ENCODE results near the gene ZNF618.
"Not testable (repeated sequence)": the region's sequence is repeated elsewhere in the genome, so short reads cannot be mapped to it uniquely, and the experiment has no call there.

ZNF618 gene

DNA sequence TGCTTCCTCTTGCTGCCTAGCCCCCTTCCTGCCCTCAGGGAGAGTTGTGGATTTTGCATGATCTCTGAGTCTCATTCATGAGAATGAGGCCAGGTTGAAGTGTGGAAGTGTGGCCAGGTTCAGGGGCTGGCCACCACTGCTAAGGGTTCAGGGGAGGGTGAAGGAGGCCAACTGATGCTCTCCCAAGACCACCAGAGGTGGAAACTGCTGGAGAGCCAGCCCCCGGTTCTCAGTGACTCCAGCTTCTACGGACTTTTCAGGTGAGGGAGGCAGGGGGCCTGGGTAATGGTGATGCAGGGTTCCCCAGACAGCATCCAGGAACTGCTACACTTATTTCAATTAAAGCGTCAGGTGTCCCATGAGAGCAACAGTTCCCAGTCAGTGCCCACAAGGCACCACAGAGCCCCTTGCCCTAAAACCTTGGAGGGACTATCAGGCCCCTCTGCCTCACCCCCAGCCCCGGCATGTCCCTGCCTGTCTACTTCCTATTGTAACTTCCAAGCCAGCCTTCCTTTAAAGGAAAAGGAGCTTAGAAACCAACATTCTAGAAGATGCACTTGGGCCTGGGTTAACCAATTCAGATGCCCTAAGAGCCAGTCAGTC lies 151.9 kb downstream of the ZNF618 start:
- DNase-seq = no peak

DNA sequence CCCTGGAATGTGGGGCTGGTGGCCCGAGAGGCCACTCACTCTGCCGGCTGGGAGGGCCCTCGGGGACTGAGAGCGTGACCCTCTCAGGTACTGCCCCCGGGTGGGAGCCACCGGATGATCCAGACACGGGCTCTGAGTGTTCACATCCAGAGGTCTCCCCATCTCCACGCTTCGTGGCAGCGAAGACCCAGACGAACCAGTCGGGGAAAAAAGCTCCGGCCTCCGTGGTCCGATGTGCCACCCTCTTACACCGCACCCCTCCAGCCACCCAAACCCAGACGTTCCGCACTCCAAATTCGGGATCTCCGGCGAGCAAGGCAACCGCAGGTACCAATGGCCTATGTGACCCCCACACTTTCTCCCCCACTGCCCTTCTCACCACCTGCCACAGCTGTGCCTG lies 152.5 kb downstream of the ZNF618 start:
- no peak for DNase-seq

DNA sequence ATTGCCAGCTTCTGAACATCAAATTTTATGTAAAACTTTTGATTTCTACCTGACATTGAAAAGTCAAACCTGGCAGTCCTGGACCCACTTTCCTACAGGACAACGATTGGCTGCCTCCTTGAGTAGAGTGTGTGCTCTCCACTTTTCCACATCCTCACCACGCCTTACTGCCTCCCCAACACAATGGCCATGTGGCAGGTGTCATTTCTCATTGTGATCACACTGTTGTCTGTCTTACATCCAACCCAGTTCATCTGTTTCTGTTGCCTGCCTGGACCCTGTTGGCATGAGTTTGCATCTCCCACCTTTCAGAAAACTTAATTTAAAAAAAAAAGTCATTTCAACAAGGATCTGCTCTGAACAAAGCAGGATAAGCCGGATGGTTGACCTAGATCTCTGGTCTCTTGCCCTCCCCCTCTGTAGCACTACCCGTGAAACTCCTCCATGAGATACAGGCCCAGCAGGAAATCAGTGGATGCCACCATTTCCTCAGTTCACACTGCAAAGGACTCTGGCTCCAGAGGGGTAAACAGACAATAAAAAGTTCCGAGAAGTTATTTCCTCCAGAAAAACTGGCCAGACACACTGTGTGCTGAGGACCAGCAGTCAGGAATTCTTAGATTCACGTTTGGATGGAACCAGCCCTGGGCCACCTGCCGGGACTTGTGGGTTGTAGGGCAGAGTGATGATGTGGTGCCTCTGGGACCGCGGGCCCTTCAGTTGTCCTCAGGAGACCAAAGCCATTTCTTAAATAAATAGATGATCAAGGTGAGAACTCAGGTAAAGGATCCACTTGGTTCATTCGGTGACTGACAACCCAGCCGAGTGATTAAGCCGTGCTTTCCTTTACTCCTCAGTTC lies 153.4 kb downstream of the ZNF618 start:
- DNase-seq = no peak

DNA sequence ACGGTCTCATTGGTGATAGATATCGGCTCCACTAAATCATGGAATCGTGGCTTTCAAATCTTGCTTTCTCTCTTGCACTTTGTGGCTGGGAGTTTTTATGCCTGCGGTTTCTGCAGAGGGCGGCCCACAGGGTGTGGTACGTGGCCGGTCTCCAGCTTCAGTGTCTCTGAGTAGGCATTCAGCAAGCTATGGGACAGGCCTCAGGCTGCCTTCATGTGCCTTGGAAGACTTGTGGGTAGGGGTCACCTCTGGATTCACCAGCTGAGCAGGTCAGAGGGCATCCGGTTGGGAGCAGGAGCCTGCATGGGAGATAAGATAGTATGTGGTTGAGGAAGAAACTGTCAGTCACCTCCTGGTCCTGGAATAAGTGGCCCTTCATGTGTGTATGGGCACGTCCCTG lies 154.3 kb downstream of the ZNF618 start:
- DNase-seq = no peak

DNA sequence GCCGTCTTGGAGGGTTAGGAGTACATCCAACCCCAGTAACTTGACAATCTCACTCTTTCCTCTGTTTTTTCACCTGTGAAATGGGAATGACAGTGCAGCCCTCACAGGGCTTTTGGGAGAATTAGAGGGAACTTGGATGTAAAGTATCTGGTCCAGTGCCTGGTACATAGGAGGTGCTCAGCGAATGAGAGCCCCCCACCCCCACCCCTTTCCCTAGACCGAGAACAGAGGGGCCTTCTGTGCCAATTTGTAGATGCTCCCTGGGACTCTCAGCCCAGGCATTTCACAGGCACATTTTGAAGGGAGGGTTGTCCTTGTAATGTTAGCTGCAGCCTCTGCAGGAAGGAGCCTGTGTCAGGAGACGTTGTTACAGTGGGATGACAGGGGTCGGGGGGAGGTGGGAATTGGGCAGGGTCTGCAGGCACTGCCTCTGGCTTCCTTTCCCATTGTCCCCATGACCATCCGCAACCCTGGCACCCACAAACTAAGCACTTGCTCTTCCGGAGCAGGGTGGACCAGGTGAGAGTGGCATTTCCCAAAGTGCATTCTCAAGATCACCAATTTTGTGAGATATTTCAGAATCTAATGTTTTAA lies 155.0 kb downstream of the ZNF618 start:
- DNase-seq = no peak

DNA sequence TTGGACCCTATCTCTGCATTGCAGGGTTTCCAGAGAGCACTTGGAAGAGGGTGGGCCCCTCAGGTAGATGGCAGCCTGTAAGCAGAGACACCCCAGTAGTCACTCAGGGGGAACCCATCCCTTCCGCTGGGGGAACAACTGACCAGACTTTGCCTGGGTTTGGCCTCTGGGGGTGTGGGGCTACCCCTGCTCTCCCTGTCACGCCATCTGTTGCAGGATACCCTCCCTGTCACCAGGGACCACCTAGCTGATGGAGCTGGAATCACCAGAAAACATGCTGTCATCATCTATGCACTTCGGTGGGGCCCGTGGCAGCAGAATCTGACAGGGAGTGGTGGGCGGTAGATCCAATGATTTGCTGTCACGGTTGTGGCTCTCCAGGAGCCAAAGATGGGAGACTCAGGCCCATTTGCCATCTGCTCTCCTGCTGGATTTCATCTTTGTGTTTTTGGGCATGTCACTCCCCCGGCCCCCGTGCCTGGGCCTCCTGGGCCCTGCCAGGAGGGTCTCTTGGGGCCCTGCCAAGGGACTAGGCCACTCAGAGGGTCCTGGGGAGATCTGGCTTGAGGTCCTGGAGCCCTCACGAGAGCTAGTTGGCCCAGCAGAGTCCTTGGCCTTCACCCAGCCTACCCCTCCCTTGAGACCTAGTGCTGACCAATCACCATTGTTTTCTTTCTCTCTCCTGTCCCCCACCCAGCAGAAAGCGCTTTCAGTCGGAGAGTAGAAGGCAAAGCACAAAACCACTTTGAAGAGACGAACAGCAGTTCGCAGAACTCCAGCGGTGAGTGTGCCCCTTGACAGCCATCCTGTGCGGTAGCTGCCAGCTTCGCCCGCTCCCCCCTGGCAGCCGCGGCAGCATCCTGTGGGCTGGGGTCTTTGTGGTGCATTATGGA lies 156.1 kb downstream of the ZNF618 start:
- DNase-seq = no peak

DNA sequence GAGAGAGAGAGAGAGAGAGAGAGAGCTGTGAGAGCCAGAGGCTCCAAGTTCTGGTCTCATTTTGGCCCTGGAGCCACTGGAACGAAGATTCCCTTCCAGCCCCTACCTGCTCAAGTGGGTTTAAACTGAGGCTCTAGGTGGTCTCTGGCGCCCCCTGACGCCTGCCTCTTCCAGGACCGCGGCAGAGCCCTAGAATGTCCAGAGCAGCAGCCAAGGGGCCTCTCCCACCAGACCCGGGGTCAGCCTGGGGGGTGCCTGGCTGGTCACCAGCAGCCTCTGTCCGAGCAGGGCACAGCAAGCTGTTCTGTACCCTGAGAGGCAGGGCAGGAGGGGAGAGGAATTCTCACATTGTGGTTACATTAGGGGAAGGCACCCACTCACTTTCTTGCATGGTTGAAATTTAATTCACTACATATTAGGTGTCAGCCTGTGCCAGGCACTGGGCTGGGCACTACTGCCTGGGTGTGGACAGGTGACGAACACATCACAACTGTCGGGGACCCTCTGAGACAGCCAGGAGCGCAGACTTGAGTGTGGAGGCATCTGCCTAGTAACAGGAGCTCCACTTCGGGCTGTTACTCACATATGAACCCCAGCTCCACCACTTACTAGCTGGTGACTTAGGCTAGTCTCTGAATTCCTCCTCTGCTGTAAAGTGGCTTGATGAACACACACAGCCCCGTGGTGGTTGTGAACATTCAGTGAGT lies 157.4 kb downstream of the ZNF618 start:
- DNase-seq = no peak

DNA sequence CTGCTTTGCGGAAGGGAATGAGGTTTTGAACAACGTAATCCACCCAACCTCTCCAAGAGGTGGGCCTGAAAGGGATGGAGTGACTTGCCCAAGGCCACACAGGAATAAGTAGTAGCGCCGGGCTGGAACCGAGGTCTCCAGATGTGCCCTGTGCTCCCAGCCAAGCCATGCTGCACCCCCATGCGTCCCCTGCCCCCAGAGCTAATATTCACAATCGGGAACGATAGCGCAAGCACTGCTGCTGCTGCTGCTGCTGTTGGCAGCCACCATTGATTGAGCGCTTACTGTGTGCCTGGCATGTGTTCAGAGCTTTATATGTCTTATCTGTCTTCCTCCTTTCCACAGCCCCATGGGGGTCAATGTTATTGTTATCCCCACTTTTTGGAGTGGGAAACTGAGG lies 158.1 kb downstream of the ZNF618 start:
- DNase-seq = no peak

DNA sequence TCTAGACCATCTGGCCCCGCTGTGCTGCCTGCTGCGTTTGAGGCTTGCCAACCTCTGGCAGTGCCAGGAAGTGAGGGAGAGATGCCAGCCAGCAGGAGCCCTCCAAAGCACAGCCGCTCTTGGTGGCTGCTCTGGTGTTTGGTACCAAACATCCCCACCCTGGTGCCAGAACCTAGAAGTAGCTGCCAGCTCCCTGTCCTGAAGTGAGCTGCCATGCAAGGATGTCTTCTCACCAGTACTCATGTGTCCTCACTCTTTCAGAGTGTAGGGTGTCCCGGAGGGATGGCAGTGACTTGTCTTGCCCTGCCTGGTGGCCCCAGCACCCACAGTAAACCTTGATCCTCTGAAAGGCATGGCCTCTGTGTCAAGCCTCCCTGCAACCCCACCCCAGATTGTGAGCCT lies 158.6 kb downstream of the ZNF618 start:
- no peak for DNase-seq

DNA sequence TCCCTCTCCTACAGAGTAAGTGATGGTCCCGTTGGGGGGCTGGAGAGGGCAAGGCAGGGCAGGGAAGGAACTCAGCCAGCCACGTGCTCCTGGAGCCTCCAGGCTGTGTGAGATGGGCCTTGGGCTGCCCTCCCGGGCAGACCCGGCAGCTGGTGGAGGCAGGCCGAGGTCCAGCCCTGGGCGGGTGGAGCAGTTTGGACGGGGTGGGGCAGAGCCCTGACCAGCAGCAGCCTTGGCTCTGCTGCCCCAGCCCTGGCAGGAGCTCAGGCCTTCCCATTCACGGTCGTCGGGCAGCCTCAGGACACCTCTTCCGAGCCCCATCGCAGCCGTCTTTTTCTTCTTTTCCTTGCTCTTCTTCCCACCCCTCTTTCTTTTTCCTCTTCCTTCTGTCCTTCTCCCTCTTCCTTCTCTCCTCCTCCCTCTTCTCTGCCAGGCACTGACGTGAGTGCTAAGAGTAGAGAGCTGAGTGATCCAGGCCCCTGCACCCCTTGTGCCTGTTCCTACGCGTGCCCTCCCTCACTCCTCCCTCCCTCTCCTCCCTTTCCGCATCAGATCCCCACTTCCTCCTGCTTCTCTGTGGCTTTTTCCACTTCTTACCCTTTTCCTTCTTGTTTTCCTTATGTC lies 159.2 kb downstream of the ZNF618 start:
- DNase-seq = no peak

DNA sequence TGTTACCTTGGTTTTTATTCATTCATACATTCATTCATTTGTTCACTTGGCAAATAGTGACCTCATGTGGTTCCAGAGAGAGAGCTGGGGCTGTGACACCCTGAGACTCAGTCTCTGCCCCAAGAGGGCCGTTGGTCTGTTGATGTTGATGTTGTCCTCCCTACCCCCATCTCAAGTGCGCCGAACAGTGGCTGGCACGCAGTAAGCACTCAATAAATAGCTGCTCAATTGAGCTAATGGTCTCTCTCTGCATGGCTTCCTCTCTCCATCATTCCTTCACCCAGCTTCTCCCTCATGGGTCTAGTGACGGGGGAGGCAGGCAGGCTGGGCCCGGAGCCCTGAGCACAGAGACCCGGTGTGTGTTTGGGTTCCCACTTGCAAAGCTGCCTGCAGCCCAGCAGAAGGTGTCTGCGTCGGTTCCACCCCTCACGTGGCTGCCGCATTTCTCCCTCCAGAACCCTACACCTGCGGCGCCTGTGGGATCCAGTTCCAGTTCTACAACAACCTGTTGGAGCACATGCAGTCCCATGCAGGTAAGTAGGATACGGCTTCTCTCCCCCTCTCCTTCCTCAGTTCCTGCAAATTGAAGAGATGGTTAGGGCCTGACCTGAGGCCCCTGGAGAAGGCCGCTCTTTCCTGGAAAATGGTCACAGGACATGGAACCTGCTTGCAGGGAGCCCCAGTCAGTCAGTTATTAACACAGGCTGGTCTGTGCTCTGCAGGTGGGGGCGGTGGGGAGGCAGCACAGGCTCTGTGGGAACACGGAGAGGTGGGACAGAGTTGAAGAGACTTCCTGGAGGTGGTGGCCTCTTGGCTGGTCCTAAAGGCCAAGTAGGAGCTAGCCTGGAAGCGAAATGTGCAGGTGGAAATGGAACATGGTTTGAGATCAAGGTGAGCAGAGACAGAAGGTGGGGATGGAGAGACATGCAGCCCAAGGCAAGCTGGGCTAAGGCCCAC lies 160.0 kb downstream of the ZNF618 start:
- DNase-seq = no peak

DNA sequence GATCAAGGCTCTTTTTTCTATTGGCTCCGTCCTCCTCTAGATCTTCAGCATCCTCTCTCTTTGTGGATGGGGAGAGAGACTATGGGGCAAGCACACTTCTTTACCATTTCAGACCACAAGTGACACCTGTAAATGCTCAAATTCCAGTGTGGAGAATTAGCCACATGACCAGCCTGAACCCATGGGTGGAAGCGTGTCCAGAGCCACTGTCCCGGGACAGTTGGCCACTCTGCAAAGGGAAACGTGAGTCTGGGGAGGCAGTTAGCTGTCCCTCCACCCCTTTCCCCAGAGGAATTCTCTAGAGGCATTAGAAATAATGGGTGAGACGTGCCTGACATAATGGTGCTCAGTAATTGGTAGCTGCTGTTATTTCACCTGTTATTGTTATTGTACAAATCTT lies 161.1 kb downstream of the ZNF618 start:
- no peak for DNase-seq

DNA sequence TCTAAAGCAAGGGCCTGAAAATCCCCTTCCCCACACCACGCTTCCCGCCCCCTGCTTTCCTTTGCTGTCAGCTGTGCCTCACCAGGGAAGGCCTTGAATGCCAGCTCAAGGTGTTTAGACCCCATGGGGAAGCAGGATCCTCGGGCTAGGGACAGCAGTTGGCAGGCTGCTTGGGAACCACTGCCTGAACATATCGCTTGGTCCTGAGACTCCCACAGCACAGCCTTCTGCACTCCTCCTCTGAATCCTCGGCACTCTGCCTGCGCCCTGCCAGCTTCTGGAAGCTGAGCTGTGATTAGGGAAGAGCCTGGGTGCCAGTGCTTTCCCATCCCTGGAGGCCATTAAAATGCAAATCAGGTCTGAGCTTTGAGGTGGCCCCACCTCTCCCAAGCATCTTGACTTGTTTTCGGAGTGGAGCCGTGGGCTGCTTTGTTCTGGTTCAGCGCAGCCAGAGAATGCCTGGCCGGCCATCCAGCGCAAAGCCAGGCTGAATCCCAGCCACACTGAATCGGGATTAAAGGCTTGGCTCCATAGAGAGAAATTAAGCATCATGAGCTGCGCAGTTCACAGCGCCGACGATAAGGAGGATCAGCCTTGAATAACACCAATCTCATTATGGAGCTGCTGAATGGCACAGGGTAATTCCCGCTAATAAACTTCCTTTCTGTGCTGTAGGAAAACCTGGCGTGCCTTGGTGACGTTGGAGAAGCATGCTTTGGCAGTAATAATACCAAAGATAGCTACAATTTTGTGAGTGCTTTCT lies 162.0 kb downstream of the ZNF618 start:
- DNase-seq = no peak

DNA sequence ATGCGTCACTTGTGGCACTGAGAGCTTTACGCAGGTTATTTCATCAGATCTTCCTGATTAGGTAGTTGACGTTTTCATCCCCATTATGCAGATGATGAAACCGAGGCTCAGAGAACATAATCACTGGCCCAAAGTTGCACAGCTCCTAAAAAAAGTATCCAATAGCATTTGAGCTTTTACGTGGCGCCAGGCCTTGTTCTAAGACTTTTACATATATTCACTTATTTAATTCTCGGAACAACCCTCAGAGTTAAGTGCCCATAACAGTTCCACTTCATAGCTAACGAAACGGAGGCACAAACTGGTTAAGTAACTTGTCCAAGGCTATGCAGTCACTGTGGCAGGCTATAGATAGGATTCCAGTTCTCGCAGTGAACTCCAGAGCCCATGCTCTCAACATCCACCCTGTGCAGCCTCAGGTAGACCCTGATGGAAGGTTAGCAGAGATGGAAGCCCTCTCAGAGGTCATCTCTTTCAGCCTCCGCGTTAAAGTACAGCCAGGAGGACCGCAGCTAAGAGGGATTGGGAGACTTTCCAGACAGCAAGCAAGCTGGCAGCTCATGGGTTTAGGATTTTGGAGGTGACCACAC lies 162.7 kb downstream of the ZNF618 start:
- DNase-seq = no peak

DNA sequence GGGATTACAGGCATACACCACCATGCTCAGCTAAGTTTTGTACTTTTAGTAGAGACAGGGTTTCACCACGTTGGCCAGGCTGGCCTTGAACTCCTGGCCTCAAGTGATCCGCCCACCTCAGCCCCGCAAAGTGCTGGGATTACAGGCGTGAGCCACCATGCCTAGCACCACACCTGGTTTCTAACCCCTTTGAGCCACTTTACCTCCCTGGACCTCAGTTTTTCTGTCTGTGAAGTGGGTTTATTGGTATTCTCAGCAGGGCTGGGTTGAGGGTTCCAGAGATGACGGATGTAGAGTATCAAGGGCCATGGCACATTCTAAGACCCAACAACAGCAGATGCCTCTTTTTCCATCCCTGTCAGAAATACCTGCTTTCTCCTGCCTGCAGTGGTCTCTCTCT lies 163.4 kb downstream of the ZNF618 start:
- DNase-seq = no peak

DNA sequence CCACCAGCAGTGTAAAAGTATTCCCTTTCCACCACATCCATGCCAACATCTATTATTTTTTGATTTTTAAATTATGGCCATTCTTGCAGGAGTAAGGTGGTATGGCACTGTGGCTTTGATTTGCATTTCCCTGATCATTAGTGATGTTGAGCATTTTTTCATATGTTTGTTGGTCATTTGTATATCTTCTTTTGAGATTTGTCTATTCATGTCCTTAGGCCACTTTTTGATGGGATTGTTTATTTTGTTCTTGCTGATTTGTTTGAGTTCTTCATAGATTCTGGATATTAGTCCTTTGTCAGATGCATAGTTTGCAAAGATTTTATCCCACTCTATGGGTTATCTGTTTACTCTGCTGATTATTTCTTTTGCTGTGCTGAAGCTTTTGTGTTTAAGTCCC lies 167.6 kb downstream of the ZNF618 start:
- DNase-seq = not testable (repeated sequence)

DNA sequence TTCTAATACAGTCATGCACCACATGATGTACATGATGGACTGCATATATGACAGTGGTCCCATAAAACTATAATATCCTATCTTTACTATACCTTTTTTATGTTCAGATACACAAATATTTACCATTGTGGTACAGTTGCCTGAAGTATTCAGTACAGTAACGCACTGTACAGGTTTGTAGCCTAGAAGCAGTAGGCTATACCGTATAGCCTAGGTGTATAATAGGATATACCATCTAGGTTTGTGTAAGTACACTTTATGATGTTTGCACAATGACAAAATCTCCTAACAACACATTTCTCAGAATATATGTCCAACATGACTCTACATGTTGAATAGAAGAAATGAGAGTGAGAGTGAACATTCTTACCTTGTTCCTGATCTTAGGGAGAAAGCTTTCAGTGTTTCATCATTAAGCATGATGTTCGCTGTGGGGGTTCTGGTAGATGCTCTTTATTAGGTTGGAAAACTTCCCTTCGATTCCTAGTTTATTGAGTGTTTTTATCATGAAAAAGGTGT lies 170.2 kb downstream of the ZNF618 start:
- DNase-seq = no peak

DNA sequence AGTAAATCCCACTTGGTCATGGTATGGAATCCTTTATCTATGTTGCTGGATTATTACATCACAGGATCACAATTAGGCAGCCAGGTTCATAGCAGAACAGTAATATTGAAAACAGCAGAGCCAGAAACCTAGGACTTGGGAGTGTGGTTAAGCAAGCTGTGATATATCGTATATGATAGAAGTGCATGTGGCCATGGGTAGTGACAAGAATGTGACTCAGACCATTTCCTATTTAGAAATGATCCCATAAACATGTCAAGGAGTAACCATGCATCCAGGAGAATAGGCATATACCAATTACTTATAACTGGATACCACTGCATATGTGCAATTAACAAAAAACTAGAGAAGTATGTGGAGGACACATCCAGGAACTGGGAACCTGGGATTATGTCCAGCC lies 170.8 kb downstream of the ZNF618 start:
- no peak for DNase-seq

DNA sequence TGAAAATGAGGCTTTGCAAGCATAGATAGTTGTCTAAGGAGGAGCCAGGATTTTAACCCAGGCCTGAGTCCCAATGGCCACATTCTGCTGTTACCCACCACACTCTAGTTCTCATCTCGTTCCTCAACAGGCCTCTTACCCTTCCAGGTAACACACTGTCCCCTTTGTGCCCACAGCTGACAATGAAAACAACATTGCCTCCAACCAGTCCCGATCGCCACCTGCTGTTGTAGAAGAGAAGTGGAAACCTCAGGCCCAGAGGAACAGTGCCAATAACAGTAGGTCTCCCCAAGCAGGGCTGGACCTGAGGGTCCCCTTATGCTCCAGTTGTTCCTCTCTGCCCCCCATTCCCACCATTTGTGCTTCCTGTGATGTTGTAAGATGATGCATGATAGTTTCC lies 171.6 kb downstream of the ZNF618 start:
- DNase-seq = no peak
